GM21367 (cell line): ENCODE measurements around the gene SHISAL1.

Experiments
- ATAC-seq: cut with Tn5 transposase; IDR thresholded peaks from one replicate; pipeline ENCODE4 v1.9.1; 2021; ENCODE audit not compliant: unreplicated experiment

Gene SHISAL1

DNA sequence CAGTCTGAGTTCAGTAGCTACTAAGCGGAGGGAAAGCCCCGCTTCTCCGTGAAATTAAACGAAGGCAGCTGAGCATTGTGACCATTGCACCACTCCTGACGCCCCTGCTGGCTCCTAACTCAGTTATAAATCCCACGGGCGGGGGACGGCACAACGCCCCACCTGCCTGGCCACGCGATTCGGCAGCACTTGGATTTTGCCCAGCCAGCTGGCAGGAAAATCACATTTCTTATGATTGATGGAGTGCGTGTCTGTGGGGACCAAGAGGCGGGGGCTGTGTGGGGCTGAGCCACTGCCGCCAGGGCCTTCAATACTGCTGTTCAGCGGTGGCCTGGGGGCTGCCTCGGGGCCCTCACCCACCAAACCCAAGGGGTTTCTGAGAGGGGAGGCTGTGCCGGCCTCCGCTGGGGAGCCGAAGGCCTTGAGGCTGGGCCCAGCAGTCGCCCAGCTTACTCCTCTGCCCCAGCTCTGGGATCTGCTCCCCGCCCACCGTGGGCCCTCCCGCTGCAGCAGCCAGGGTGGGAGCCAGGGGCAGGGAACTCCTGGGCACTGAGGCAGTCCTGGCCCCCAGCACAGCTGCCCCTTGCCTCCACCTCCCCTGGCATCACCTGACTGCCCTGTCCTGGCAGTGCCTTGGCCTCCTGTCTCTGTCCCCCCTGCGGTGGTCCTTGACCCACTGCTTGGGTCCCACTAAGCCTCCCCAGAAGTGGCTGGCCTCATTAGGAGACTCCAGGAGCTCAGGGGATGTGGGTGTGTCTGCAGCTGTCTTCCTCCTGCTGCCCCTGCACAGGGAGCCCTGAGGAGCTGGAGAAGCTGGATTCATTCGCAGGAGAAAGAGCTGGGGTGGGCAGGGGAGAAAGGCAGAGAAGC, 30.7 kb downstream of the SHISAL1 start:
- no peak for ATAC-seq

DNA sequence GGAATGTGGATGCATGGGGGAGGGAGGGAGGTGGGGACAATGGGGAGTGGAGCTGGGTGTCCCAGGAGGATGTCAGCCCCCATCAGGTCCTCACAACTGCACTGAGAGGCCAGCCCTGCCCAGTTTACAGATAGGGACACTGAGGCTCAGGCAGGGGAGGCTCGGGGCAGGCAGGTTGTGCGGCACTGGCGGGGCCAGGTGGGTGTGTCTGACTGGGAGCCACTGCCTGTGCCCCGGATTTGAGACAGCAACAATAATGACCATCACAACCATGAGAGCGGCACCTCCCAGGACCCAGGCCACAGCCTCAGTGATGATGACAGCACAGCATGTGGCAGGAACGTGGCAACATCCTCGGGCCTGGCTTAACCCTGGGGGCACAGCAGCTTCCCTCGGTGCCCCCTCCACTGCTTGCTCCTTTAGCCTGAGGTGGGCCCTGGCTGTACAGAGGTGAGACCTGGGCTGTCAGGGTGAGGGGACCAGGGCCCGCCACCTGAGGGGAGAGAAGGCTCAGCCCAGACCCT, 32.0 kb downstream of the SHISAL1 start:
- no peak for ATAC-seq

DNA sequence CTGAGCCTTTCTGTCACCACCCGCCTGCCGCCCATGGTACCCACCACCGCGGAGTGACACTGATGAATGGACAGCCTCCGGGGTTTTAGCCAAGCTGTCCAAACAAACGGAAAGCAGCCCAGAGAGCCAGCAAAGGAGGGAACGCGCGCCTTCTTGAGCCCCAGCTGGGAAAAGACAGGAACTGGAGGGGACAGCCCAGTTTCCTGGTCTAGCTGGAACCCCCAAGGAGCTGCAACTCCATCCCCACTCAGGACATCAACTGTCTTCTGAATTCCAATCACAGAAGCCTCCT, 33.7 kb downstream of the SHISAL1 start:
- ATAC-seq: no peak

- no peak for ATAC-seq
Observed at GRCh38 chr22:44278243-44279068, 34.3 kb downstream of the SHISAL1 start.

DNA sequence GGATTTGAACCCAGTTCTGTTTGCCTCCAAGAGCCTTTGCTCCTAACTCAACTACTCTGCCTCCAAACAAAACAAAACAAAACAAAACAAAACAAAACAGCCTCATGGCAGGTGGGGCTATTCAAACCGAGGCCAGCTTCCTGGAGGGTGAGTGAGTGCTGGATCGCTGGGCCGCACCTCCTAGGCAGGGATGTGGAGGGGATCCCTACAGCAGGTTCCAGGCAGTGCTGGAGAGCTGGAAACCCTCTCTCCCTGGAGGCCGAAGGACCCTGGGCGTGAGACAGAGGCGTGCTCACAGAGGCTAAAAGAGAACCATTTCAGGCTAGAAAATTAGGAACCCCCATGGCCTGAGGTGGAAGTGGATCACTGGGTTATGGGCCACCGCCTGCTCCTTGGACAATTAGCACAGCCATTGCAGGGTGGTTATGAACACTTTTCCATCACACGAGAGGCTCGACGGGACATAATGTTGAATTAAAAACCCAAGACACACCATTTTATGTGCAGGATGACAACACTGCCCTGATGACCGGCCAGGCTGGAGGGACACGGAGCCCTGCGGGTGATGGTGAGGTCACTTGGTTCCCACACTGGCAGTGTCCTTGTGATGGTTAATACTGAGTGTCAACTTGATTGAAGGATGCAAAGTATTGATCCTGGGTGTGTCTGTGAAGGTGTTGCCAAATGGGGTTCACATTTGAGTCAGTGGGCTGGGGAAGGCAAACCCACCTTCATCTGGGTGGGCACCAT, 35.2 kb downstream of the SHISAL1 start:
- ATAC-seq: no peak

GRCh38 chr22:44276706-44277356, 35.9 kb downstream of the SHISAL1 start:
- ATAC-seq: no peak

DNA sequence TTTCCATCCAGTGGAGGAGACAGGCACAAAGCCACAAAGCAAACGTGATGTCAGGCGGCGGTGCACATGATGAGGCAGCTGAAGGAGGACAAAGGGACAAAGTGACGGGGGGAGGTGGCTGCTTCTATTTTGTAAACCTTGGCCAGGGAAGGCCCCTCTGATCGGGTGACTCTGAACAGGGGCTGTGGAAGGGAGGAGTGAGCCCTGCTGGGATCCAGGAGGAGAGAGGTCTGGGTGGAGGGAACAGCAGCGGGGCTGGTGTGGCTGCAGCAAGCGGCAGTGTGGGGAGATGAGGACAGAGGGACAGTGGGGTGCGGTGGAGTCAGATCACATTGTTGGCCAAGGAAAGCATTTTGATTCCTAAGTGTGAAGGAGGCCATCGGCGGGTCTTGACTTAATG, 36.7 kb downstream of the SHISAL1 start:
- no peak for ATAC-seq

GRCh38 chr22:44275631-44275995, 37.1 kb downstream of the SHISAL1 start:
- no peak for ATAC-seq

DNA sequence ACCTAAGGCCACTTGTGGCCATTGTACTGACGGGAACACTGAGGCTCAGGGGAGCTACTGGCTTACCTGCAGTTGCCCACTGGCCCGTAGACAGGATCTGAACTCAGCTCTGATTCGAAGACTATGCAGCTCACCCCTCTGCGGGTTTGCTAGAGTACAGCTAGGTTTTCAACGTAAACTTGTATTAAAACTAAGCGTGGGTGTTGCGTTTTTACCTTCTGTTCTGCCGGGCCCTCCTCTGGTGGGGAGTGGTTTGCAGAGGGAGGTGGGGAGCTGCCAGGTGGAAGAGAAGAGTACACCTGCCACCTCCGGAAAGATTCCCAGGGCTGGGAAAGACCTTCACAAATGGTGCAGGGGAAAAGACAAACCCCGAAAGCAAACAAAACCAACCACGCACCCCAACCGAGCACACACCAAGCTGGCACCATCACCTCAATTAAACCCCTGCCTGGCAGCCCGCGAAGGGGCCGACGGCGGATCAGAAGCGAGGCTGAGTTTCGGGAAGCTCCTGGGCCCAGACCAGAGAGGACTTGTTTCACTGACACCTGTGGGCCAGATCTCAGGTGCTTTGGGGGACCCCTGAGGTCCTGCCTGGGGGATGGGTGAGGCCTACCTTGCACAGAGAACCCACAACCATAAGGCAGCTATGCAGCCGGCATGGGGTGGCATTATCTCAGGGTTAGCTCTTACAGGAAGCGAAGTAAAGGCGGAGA, 37.7 kb downstream of the SHISAL1 start:
- no peak for ATAC-seq

DNA sequence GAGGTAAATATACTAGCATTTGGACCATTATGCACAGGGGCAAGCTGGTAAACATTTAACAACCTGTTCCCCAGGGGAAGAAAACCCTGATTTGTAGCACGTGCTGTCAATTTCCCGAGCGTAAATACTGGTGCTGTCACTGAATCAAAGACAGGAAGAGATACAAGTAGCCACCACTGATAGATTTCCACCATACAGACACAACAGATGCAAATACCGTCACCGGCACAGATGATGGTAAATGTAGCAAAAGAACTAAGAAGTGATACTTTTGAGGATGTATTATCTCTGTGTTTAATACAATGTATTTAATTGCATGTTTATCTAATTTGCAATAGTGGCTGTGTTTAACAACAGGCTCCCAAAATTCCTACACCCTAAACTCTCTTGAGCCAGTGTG, 39.6 kb downstream of the SHISAL1 start:
- ATAC-seq: no peak

DNA sequence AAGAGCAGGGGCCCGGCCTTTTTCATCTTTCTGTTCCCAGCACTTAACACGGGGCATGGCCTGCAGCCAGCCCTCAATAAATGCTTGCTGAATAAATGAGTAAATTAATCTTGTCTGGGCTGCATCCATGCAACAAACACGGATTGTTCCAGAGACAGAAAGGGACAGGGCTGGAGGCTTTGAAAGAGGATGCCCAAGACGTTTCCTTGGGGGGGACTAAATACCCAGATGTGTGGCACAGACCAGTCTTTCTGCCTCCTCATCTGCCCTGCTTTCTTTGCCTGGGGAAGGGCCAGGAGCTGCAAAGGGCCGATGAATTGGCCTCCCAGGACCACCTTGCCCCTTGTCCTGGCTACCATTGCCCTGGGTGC, 40.4 kb downstream of the SHISAL1 start:
- no peak for ATAC-seq

- ATAC-seq: no peak
Observed at GRCh38 chr22:44271732-44272400, 40.9 kb downstream of the SHISAL1 start.

DNA sequence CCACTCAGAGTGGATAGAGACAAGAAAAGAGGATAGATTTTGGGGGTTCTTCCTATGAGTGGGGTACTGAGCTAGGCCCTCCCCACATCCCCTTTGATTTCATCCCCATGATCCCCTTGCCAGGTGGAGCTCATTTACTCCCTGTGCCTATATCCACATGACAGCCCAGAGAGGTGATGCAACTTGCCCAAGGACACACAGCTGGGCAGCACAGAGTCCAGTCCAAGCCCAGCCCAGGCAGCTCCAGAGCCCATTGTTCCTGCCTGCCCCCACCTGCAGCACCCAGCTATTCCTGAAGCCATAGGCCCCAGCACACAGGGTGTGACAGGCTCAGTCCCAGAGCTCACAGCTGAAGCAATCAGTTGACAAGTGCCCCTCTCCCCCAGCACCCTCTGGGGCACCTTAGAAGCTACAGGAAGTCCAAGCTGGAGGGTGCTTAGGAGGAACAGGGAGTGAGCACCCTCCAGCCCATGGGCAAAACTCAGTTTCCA, 41.7 kb downstream of the SHISAL1 start:
- no peak for ATAC-seq

DNA sequence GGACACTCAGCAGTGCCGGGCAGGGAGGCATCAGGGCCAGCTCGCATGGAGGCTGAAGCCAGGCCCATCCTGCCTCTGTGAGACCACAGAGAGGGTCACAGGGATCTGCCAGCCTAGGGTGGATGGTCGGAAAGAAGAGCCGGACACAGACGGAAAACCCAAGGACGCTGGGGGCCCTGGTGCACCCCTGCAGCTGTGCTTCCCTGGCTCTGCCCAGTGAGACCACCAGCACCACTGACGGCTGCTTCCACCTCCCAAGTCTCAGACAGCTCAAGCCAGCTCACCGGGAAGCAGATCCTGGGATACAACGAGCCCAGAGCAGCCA, 42.2 kb downstream of the SHISAL1 start:
- no peak for ATAC-seq

DNA sequence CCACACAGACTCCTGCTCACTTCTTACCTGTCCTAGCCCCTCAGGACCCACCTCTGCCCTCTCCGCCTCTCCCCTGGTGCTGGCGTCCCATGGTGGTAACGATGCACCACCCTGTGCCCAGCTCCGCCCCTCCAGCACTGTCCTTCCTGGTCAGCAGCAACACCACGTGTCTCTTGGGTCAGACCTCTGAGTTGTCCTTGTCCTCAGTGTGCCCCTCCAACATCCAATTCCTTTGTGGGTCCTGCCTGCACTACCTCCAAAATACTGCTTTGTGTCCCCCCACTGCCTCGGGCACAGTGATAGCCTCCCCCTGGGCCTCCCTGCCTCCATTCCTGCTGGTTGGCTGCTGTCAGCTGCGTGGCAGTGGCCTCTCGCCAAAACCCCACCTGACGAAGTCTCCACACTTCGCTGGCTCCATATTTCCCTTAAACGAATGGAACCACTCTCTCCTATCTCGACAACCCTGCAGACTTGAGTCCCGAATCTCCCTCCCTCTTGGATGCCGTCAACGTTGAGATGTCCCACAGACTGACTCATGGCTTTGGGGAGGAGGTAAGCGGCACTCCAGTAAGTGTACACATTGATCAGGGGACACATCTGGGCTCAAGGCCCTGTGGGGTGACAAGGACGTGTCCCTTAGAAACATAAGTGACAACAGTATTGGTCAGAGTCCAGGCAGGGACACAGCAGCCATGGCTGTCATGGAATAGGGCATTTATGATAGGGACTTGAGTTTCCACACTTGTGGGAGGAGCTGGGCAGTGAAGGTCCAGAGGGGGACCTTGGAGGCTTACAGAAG, 42.8 kb downstream of the SHISAL1 start:
- no peak for ATAC-seq

DNA sequence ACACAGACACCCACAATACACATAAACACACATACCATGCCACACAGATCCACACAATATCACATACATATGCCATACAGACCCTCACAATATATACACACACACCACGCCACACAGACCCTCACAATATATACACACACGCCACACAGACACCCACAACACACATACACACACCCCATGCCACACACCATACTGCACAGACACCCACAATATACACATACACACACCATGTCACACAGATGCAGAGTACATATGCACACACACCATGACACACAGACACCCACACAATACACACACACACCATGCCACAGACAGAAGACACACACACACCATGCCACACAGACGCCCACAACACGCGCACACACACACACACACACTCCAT, 43.6 kb downstream of the SHISAL1 start:
- ATAC-seq: no peak

DNA sequence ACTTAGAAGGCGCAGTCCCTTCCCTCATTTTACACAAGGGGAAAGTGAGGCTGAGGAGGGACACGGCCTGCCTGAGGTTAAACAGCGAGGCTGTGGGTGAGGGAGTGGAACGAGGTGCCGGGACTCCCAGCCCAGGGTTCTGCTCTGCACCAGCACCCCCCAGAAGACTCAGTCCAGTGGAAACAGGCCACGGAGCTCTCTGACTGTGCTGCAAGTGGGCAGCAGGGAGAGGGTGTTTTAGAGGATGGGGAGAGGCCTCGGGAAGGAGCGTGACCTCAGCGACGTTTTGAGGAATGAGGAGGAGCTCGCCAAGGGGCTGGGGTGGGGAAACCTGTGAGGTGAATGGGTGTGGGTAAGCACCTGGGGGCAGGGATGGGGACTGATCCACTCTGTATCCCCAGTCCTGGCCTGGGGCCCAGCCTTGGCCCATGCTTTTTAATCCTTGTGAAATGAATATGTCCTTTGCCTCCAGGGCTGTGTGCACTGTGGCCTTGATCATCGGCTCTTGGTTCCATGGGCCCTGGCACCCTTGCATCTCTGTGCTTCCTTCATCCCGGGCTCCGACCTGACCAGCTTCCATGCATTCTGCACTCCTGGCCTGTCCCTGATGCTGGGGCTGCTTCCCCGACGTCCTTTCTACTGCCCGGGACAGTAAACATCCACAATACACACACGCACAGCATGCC, 44.2 kb downstream of the SHISAL1 start:
- no peak for ATAC-seq

GRCh38 chr22:44267856-44268255, 44.9 kb downstream of the SHISAL1 start:
- ATAC-seq: no peak
